Body of pancreas (tissue), 4 donors: Measurements from ENCODE around the gene AOC2.

ENCODE experiments used
- CTCF ChIP-seq, 7 experiments: fragments of 450-650 bp in 4 of 7; fragments of 200-600 bp in 3 of 7; sonication (generic) in 3 of 7; IDR thresholded peaks; one replicate each; pipeline ENCODE4 v1.5.1; 2016 to 2019; ENCODE audit warnings: antibody characterized with exemption in 7 of 7
- POLR2A ChIP-seq, 3 donors: fragments of 450-650 bp; IDR thresholded peaks; one replicate each; pipeline ENCODE4 v1.6.1; 2016; ENCODE audit warnings: antibody characterized with exemption in 3 of 3, mild to moderate bottlenecking in 2 of 3

DNA sequence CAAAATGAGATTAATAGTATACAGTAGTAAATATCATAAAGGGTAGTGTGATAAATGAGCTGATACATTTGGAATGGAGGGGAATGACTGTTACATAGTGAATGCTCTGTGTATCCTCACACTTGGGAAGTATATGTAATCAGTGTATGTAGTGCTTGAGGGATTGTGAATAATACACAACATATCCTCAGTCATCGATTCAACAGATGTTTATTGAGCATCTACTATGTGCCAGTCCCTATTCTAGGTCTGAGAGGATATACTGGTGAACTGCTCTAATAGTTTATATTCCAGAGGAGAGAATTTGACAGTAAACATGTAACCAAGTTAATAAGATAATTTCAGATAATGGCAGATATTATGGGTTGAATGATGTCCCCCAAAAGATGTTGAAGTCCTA is 16.9 kb upstream of the AOC2 start:
- TF ChIP-seq CTCF (IDR thresholded peaks at IDR 0.05), result no peak
- no peak for TF ChIP-seq POLR2A (IDR thresholded peaks at IDR 0.05)
